Mucosa of gallbladder (tissue), 1 donor: ENCODE results near the gene FOXO6. TPM values are rescaled to one million over a fixed set of nuclear protein-coding genes. Genes with fewer than 3 reads are reported as not detected.

Source experiments
- DNase-seq: peaks from one replicate; pipeline ENCODE4 v3.0.0-alpha.2; 2020; ENCODE audit warnings: low spot score
- total RNA-seq: library from RNA; stranded (reverse); gene quantifications from one replicate; pipeline ENCODE4 v1.2.1, GENCODE V29; 2021
- donor health status: DM: no; HTN: no; CAD: no.

The FOXO6 gene
- total RNA-seq, 1 donor from 2014 or later = 10.0 TPM

DNA sequence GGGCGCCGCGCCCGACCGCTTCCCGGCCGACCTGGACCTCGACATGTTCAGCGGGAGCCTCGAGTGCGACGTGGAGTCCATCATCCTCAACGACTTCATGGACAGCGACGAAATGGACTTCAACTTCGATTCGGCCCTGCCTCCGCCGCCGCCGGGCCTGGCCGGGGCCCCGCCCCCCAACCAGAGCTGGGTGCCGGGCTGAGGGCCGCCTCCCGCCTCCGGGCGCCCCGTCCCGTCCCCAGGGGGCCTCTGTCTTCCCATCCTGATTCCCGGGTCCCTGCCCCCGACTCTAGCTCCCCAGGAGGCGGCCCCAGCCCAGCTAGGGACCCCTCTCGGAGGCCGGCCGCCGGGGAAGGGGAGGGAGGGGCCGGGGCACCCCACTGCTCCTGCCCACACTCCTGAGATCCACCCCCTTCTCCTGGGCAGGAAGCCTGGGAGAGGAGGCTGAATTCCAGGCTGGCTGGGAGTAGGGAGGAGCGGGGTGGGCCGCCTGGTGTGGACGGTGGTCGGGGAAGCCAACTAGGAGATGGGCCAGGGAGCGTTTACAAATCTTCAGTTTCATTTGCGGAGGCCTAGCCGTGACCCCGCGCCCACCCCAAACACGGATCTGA, 21.4 kb downstream of the FOXO6 start:
- peak; percentile 40 for DNase-seq

DNA sequence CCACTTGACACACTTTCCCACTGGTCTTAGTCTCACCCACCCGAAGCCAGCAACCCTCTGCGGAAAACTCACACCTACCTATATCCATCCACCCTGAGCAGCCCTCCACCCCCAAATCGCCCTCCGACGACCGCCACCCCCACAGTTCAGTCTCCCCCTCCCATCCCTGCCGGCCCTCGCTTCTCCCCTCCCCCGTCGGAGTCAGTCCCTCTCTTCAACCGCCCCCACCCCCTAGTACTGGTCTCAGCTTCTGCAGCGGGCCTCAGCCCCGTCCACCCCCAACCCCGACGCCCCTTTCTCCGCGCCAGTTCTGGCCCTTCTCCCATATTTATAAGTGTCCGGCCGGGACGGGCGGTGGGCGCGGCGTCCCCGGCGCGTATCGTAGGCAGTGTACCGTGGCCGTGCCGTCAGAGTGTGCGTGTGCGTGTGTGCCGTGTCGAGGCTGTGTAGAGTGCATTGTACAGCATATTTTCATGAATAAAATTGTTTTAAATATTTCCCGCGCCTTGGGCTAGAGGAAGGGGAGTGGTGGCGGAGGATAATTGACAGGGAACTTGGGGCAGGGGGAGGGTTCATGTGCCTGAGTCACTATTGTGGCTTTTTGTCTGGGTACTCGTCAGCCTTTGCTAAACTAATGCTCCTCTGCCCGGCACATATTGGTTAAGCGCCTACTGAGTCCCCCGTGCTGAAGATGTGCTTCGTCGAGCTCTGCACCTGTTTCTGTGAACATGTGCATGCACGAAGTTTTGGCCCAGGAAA, 22.0 kb downstream of the FOXO6 start:
- no peak for DNase-seq

DNA sequence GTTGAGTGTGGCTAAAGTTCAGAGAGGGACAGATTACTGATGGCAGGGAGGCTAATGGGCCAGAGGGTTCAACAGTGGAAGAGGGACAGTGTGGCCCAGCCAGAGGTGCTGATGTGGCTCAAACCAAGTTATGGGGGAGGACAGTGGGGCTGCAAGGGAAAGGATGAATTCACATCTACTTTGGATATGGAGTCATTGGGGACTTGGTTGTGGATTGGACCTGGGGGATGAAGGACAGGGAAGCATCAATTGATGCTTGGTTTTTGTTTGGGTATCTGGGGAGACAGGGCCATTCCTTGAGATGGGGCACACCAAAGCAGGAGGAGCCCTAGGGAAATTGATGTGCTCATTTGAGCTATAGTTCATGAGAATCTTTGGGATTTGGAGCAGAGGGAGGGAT, 23.3 kb downstream of the FOXO6 start:
- no peak for DNase-seq

DNA sequence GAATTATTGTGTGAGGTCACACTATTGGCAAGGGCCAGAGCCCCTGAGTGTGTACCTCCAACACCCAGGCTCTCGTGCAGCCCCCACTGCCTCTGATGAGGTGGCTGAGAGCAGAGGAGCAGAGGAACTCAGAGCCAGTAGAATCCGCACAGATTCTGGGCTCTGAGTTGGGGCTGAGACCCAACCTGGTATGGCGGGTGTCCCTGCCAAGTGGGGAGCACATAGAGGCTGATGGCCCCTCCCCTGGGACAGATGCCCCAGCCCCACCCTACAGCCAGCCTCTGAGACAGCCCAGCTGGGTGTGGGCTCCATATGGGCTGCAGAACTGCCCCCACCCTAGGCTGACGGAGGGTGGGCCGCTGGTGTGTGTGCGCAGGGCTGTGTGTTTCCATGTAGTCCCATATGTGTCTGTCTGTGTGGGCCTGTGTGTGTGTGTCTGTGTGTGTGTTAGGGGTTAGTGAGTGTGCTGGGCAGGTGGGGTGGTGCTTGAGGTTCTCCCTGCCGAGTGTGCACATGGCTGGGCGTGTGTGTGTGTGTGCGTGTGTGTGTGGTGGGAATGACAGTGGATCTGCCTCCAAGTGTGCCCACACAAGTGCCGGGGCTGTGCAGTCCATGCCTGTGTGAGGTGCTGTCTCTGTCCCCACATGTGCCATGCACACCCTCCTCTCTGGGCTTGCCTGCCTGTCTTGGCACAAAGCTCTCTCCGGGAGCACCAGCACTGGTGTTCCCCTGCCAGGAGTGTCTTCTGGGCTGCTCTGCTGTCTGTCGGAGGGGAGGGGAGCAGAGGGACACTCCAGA, 24.4 kb downstream of the FOXO6 start:
- DNase-seq = no peak

DNA sequence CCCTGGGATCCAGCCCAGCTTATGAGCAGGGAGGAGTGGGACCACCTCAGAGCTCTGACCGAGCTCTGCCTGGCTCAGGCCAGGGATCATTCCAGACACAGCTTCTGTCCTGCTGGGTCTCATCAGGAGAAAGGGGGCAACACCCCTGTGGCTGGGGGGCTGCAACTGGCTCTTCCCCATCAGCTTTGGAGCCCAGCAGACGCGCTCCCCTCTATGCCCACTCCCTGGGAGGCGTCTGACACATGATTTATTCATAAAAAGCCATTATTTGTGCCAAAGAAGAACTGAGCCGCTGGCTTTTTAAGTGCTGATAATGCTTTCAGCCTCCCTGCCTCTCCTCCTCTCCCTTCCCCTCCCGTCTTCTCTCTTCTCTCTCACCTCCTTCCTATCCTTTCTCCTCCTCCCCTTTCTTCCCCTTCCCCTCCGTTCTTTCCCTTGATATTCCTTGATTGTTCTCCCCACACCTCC, 25.0 kb downstream of the FOXO6 start:
- DNase-seq = no peak

DNA sequence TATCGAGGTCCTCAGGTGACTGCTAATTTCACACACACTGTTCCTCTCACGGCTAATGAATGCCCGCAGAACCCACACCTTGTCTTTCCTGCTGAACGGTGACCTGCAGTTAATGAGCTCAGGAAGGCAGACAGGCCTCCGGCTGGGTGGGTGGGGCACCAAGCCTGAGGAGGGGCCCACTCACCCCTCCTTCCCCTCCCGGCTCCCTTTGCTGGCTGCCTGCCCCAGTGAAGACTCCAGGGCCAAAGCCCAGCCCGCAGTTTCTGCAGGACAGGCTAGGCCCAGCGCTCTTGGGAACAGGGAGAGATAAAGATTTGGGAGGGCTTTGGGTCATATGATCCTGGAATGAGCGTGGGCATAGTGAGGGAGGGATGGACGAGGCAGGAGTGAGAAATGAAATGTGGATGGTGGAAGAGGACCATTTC, 26.4 kb downstream of the FOXO6 start:
- DNase-seq = peak; percentile 76

DNA sequence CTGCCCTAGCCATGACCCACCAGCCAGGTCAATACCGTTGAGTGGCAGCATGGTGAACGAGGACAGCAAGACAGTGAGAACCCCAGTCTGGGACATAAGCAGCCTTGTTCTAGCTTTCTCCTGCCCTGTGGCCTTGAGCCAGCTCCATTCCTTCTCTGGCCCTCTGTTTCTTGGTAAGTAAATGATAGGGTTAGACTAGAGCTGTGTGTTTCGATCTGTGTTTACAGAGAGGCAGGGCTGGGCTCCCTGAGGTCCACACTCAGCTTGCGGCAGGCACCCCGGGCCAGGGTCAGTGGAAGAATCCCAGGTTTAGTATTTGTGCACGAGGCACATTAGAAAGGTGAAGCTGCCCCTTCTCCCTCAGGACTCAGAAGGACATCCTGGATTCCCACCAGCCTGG, 27.3 kb downstream of the FOXO6 start:
- no peak for DNase-seq

DNA sequence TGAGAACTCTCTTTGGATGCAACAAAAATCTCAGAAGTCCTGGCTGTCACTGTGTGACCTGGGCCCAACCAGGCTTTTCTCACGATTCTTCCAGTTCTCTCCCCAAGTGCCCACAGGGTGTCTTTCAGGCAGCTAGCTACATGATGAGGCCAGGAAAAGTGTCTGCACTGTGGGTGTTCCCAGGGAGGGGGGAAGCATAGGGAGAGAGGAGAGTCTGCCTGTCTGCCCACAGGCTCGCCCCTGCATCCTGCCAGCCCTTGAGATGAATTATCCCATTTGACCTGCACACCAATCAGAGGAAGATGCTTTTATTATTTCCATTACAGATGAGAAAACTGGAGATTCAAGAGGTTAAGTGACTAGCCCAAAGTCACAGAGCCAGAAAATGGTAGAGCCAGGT, 27.8 kb downstream of the FOXO6 start:
- no peak for DNase-seq

DNA sequence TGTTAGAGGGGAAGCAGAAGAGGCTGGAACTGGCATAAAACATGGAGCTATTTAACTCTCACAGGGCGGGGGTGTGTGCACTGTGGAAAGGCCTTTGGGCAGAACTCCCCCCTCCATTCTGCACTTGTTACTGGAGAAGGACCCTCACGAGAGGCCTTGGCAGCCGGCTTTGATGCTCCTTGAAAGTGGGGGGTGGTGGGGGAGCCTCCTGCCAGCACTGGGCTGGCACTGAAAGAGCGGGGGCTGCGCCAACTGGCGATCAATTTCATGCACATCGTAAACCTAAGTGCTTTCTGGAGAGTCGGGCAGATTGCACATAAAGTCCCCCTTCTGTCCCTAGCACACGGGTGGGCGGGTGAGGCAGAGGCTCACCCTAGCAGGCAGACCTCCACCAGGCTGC, 28.9 kb downstream of the FOXO6 start:
- no peak for DNase-seq

DNA sequence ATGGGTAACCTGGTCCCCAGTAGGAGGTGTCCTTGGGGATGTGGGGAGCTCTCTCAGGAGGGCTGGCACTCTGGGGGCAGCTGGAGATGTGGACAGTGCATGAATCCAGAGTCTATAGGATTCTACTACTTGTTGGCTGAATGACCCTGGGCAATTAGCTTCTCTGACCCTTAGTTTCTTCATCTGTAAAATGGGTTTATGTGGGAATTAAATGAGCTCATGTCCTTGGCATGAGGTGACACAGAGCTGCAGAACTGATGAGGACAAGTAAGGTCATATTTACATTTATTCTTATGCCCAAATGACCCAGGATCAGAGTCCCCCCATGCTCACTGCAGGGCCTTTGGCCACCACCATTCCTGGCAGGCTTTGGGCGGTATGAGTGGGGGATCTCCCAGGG, 29.3 kb downstream of the FOXO6 start:
- no peak for DNase-seq

DNA sequence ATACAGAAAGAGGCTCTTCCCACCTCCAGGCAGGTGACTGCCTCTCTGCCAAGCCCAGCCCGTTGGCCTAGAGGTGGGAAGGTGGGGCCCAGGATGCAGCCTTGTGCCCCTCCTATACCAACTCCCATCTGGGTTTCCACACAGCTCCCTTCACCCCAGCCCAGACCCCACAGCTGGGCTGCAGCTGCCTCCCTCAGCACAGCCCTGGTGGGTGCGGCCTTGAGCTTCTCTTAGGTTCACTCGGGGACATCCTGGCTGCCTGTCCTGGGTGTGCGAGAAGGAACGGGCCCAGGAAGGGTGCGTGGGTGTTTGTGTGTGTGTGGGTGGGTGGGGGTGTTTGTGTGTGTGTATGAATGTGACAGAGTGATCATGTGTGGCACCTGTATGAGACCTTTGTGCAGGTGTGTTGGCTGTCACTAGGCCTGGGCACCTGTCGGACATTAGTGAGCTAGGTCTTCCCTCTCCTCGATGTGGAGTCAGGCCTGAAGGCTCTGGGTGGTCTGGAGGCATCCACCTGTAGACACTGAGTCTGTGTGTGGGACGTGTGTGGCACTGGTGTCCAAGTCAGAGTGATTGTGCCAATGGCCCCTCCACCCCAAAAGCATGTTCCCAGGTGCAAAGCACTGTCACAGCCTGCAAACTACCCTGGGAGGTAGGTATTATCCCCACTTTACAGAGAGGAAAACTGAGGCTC, 30.7 kb downstream of the FOXO6 start:
- no peak for DNase-seq

DNA sequence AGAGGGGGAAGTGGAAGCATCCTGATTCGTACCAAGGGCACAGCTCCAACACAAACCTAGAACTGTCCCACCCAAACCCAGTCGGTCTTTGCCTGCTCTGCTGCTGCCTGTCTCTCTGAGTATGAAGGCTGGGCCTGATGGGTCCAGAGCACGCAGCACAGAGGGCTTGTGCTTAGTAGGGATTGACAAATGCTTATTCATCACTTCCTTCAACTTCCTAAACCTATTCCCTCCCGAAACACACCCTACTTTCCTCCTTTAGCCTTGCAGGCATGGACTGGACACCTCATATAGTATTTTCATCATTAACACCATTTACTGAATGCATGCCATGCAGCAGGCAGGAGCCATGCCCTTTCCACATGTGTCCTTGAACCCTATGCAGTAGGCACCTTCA, 31.3 kb downstream of the FOXO6 start:
- no peak for DNase-seq

DNA sequence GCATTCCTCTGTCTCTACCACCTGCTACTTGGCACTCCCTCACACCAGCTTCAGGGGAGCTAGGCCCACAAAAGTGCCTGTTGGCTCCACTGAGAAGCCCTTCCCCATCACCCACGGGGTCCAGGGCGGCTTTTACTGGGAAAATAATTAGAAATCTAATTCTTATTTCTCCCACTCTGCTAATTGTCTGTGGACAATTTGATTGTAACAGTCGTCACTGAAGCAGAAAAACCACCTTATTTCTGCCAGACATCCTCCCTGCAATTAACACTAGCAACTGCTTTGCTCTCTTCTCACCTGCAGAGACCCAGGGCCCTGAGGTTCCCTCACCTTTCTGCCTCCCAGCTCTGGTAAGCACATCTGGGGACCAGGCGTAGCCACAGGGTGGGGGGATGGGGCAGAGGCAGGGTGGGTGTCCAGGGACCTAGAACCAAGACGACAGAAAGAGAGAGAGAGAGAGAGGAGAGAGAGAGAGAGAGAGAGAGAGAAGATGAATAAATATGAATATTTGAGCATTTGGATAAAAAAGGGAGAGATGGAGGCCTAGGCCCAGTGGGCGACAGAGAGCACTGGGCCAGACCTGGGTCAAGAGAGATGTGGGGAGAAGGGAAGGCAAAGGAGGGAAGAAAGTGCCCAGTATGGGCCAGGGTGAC, 32.6 kb downstream of the FOXO6 start:
- no peak for DNase-seq

DNA sequence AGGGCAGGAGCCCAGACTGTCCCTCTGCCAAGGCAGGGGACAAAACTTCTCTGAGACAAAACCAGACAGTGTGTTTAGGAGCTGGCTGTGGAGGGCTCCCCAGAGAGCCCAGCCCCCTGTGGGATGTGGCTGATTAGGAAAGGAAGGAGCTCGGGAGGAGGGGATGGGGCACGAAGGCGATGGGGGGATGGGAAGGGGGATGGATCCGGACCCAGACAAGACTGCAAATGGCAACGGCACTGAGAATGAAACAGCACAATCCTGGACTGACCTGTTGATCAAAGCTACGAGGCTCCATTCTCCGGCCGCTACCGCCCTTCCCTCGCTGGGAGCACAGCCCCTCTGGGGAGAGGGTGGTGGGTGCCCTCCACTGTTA, 33.1 kb downstream of the FOXO6 start:
- DNase-seq = no peak

DNA sequence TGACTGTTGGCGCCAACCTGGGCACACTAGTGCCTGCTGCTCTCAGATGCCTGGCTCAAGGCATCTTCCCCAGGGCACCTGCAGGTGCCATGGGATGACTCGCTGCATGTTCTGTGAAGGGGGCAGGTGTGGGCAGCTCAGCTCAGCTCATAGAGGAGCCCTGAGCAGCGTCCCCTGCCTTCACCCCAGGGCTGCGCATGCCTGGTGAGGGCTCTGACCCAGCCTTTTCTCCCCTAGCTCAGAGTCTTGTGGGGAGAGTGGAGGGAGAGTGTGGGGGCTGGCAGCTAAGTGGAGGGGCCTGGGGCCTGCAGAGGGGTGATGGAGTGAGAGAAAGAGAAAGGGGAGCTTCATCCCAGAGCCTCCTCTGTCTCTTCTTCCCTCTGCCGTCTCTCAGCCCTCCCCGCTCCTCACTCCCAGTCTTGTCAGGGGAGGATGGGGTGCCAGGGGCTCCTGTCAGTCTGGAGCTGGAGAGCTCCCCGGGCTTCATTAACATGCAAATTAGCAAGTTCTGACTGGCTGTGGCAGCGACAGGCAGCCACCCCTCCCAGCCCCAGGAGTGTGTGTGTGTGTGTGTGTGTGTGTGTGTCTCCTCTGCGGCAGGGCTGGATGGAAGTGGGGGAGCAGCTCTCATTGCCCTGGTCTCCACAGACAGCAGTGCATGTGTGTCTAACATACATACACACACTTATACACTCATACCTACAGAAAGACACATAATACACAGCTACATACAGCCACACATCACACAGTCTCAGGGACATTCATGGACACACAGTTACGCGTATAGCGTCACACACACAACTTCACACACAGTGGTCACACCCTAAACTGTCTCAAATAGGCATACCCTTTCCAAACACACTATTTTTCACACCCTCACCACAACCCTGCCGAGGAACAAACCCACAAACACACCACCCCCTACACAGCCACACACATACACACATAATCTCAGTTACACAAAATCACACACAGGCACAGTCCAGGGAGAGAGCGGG, 34.0 kb downstream of the FOXO6 start:
- no peak for DNase-seq

DNA sequence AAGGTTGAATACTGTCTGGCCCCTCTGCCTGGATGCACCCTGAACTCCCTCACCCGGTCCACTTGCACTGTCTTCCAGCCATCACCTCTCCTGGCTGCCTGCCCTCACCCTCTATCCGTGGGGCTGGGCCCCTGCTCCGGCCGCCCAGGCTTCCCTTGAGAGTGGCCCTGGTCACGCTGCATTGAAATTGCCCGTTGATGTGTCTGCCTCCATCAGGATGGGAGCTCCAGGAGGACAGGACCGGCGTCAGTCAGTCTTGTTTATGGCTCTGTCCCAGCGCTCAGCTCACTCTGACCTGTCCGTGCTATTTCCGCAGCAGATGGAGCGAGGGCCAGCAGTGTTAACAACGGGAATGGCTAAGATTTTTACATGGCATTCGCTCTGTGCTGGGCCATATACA, 34.9 kb downstream of the FOXO6 start:
- no peak for DNase-seq

DNA sequence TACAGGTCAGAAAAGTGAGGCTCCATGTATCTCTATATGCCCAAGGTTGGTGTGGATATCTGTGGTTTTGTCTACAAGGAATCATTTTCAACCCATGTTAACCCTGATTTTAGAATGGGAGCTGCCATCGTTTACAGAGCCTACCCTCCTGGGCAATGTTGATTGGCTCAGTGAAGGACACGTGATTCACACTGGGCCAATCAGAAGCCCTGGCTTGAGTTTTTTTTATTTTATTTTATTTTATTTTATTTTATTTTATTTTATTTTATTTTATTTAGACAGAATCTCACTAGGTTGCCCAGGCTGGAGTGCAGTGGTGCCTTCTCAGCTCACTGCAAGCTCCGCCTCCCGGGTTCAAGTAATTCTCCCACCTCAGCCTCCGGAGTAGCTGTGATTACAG, 35.8 kb downstream of the FOXO6 start:
- no peak for DNase-seq

DNA sequence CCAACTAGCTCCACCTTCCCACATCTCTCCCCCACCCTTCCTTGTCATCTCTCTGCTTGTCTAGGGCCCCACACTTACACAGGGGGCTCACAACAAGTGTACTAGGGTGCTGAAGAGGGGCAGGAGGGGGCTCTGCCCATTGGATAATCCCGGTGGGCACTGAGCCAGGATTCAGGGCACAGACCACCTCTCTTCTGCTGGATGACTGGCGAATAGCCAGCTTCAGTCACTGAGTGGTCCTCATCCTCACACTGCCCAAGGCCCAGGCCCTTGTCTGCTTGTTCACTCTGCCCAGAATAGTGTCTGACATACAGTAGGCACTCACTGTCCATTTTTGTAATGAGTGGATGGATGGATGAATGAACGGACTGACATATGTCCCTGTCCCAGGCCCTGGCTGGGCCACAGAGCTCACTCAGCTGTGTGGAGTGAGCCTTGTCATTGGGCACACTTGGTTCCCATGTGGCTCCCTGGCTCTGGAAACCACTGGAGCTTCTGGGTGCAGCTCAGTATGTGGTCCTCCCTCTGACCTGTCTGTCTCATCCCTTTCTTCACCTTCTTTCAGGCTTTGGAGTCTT, 36.6 kb downstream of the FOXO6 start:
- no peak for DNase-seq

DNA sequence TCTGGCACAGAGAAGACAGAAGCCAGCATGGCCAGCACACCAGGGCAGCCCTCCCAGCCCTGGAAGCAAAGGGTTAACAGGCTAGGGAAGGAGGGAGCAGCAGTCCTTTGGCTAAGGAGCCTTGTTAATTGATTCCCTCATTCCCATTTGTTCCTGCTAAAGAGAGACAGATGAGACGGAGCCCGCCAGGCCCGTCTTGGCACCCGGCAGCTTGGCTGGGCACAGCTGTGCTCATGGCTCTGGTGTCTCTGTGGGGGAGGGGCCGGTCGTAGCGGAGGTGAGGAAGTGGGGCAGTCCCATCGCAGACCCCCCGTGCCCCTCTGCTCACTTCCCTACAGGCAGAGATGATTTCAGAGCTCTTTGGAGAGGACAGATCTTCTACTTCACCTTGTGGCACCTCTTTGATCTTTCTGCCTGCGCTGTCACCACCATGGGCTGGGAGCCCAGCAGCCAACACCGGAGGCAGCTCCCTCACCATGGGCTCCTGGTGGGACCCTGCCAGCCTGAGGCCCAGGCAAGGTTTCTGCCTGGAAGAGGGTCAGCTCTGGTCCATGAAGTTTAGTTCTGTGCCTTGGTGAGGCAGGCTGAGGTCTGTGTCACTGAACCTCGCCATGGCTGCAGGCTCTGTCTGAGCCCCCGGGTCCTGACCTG, 38.0 kb downstream of the FOXO6 start:
- DNase-seq = no peak

DNA sequence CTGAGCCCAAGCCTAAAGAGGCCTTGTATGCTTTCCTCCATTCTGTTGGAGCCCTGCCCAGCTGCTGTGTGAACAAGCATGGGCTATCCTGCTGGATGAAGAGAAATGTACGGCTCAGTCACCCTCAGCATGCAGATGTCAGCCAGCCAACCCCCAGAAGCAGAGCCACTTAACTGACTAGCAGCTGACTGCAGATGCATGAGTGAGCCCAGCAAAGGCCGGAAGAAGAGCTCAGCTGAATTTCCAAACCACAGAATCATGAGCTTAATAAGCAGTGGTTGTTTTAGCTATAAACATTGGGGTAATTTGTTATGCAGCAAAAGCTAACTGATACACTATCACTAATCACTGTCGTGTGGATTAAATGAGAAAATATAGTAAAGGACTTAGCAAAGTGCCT, 39.0 kb downstream of the FOXO6 start:
- DNase-seq = no peak
